RPMI7951 (cell line): ENCODE measurements around the gene FXYD5. TPM values are rescaled to one million over a fixed set of nuclear protein-coding genes. Genes with fewer than 3 reads are reported as not detected.

Experiments
- DNase-seq: peaks from one replicate; pipeline ENCODE4 v3.0.0-alpha.2; 2012; ENCODE audit warnings: low read depth
- total RNA-seq: library from RNA; depleted of rRNA; stranded (reverse); fragments of >200 nt; shearing (Covaris generic); gene quantifications from 2 replicates; pipeline ENCODE4 v1.2.3, GENCODE V29; 2014; rRNA removed

The FXYD5 gene, protein sequence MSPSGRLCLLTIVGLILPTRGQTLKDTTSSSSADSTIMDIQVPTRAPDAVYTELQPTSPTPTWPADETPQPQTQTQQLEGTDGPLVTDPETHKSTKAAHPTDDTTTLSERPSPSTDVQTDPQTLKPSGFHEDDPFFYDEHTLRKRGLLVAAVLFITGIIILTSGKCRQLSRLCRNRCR
- 258 and 338 TPM in 2 replicates for total RNA-seq

DNA sequence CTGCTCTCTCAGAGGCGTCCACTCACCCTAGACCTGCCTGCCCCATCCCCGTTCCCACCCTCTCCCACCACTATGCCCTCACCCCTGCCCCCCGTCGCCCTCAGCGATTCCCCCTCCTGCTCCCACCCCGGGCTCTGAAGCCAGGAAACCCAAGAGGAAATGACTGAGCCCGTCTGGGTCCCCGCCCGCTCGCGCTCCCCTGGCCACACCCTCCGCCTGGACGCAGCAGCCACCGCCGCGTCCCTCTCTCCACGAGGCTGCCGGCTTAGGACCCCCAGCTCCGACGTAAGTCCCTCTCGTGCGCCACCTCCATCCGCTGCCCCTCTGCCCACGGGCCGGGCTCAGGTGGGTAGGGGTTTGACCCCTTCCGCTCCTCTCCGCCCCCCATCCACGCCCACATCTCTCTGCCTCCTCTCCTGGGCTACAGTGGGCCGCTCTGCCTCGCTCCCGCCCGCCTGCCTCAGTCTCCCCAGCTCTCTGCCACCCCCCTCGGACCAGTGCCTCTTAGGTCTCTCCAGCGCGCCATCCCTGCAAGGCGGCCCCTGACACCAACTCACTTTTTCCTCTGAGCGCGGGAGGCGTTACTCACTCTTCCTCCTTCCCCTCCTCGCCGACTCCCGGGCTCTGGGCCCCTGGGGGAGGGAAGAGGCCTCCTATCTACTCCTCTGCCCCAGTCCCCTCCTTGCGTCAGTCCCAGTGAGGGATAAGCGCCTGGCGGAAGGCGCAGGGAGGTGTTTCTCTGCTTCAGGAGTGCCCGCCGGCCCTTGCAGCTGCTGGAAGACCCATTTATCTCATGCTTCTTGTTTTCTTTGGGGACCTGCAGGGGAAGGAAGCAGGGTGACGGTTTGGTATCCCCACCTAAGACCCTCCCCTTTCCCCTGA is at the start of gene FXYD5:
Gene FXYD5 (plus strand): TSS at position 211 of the 882 bp plus-strand sequence. CDS start 816 bp downstream, outside the sequence.
- DNase-seq = peak; percentile 86

DNA sequence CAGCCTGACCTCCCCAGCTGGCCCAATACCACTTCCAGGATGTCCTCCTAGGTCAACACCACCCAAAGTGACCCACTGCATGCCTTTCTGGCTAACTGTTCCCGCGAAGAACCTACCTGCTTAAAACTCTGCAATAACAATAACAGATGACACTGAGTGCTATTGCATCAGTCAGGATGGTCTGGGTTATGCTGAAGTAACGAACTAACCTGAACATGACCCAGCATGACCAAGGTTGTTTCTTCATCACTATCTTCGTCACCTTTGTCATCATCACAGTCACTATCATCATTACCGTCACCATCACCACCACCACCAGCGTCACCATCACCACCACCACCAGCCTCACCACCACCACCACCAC is 49.5 kb upstream of the FXYD5 start:
- no peak for DNase-seq

DNA sequence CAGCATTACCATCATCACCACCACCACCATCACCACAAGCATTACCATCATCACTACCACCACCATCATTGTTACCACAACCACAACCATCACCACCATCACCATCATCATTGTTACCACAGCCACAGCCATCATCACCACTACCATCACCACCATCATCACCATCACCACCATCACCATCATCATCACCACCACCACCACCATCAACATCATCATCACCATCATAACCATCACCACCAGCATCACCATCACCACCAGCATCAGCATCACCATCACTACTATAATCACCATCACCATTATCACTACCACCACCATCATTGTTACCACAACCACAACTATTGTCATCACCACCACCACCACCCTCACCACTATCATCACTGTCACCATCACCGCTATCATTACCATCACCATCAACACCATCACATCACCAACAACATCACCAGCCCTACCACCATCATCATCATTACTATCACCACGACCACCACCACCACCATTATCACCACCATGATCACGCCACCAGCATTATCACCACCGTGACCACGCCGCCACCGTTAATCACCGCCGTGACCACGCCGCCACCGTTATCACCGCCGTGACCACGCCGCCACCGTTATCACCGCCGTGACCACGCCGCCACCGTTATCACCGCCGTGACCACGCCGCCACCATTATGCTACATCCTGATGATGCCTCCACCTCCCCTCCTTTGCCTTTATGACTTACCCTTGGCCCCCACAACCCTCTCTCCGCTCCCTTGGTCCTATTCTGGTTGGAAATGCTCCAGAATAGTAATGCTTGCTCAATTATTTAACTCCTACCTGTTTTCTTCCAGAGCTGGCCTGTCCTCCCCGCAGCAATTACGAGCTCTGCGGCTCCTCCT is 48.9 kb upstream of the FXYD5 start:
- no peak for DNase-seq

DNA sequence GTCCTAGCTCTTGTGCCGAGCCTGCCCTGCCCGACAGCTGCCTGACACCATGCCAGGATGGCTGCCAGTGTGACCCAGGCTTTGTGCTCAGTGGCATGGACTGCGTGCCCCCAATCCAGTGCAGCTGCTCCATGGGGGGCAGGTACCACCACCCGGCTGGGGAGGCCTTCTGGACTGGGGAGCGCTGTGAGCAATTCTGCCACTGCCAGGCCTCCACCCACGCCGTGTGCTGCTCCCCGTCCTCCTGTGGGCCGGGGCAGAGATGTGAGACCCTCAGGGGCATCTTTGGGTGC is 48.3 kb upstream of the FXYD5 start:
- no peak for DNase-seq

DNA sequence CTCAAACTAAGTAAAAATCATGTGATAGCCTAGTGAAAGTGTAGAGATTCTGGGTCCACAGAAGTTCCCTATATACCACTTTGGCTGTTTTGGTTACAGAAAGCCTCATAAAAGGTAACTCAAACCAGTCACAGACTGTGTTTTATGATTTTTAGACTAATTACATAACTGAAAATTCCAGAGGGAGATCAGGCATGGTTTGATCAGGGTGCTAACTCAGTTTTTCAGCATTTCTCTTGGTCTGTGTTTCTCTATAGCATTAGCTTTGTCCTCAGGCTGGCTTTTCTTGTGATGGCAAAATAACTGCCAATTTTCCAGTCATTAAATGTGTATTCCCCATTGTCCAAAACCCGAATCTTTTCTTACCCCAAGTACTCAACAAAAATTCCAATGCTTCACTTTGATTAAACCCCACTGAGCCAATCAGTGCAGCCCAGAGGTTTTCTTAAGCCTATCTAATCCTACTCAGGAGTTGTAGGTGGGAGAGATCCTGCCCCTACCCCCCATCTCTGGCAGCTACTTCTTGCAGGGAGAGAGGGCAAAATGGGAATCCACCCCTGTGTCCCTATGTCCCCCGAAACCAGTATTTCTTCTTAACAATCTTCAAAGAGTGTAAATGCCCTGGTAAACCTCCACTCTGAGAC is 47.5 kb upstream of the FXYD5 start:
- no peak for DNase-seq

DNA sequence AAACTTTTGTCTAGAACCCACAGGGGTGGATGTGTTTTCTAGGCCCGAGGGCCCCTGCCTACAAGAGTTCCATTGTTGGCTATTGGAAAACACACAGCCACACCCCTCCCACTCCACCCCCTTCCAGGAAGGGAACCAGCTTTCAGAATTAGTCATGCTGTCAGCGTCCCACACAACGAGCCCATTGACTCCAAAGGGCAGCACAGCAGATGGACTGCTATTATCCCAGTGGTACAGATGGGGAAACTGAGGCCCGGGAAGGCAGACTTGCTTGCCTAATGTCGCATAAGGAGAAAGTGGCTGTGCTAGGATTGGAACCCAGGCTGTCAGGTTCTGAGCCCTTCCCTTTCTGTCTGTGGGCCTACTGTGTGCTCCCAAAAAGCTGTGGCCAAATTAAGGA is 47.0 kb upstream of the FXYD5 start:
- peak; percentile 76 for DNase-seq

DNA sequence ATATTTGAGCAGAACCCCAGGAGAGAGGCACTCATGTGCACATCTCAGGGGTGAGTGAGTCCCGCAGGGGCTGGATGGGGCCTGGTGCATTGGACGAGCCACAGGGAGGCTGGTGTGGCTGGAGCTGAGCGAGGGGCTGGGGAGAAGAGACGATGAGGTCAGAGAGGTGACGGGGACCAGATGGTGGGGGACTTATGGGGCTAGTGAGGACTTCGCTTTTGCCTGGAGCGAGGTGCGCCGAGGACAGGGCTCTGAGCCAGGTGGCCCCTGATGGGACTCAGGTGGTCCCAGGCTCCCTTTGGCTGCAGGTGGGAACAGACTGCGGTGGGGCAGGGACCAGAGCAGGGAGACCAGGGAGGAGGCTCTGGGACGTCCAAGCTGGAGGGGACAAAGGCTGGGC is 45.8 kb upstream of the FXYD5 start:
- no peak for DNase-seq

DNA sequence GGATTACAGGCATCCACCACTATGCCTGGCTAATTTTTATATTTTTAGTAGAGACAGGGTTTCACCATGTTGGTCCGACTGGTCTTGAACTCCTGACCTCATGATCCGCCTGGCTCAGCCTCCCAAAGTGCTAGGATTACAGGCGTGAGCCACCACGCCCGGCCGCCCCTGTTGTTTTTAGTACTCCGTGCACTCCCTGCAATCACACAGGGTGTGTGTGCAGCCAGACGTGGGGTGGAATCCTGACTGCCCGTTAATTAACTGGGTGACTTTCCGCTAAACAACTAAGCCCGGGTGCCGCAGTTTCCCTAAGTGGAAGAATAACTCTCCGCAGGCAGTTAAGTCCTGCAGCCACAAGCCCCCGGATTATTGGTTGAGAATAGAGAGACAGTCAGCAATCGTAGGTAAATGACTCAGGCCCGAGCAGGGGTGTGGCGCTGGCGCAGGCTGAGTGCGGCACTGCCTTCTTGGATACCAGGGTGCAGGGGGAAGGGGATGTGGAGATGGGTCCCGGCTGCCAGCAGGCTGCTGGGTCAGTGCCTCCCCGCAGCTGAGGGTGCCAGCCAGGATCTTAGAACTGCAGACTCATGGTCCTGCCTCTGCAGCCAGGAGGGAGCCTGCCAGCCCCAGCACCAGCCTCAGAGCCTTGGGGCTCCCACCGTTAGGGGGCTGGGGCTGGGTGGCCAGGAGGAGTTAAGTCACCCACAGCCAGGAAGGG is 45.0 kb upstream of the FXYD5 start:
- DNase-seq = no peak

DNA sequence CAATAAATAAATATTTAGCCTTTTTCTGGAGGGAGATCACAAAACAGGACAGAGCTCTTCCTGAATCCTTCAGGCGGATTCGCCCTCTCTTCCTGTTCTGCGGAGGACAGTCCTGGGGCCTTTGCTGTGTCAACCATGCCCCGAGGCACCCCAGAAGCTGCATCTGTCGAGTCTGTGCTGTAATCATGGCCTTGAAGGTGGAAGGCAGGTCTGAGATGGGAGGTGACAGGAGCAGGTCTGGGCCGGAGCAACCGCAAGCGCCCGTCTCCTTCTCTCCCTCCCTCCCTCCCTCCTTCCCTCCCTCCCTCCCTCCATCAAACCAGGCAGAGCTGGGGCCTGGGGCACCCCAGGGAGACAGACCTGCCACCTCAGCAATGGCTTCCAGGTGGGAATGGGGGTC is 43.6 kb upstream of the FXYD5 start:
- no peak for DNase-seq

DNA sequence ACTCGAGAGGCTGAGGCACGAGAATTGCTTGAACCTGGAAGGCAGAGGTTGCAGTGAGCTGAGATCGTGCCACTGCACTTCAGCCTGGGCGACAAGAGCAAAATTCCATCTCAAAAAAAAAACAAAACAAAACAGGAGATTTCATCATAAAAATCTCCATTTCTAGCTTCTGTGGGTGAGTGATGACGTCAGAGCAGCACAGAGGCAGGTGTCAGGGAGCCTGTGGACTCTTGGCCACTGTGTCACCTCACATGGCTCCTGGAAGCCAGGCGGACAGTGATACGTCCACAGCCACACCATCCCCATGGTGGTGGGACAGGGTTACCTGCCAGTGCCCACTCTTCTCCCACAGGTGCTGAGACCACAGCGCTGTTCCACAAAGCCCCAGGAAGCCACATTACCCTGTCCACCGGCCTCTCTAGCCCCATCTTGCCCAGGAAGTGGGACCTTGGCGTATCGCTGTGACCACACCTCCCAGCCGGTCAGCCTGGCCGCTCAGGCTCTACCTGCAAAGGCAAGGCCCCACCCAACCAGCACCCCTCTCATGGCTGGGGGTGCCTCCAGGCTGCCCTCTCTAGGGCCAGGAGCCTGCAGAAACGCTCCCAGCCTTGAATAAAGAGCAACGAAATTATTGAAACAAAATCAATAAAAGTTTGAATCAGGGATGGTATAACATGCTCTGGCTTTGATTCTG is 41.4 kb upstream of the FXYD5 start:
- no peak for DNase-seq

DNA sequence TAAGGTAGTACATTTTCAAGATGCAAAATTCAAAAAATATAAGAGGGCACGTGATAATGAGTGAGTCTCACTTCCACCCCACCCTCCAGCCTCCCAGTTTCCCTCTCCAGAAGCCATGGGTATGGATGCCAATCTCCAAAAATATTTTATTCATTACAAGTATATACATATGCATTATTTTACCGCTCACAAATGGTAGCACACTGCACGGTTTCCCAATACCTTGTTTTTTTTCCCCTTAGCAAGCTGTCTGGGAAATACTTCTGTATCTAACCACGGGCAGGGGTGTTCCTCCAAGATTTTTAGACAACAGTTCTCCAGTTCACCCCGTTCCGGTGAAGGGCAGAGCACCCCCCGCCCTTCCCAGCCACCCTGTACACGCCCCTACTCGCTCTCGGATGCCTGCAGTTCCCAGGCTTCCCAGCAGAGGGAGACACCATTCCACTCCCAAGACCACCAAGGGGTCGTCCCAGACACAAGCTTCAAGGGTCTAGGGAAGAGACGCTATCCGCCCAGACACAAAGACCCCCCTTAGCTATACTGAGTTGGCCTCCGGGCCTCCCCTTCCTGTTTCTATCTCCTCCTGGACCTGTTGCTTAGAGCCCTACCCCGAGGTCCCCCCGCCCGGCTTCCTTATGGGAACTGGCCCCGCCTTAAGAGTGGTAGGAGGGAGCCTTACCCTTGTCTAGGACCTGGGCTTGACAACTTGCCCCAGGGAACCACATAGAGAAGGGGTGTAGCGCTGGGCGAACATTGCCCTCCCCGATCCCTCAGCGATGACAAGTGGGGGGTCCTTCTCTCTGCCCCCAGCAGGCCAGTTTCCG is 40.0 kb upstream of the FXYD5 start:
- DNase-seq = peak; percentile 59

DNA sequence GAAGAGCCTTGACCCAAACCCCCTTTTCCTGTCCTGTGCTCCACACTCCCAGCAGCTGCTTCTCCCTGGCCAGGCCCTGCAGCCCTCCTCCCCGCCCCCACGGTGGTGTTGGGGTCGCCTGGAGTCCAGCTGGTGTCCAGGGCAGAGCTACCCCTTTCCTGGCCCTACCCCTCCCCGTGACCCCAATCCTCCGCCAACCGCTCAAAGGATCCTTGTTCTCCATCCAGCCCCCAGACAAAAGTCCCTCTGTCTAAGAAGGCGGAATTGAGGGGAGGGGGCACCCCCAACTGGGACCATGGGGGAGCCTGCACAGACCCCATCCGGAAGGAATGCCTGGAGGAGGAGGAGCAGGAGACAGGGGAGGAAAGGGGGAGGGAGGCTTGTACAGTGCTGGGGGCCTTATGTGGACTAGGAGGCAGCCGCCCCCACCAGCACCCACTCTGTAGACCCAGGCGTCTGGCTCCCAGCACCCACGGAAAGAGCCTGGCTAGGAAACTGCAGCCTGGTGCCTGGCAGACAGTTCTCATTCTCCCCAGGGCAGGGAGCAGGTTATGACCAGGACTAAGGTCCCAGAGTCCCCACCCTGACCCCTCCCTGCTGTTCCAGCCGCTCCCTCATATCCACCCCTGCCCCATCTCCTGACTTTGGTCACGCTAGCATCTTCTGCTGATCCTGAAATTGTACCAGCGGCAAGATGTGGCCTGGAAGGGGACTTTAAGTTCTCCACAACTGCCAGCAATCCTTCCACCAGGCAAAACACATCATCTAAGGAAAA is 39.2 kb upstream of the FXYD5 start, which contains the start of gene FXYD3:
Gene FXYD3 (plus strand): TSS at position 647 of the 775 bp plus-strand sequence. CDS start 3,554 bp downstream, outside the sequence.
- DNase-seq = peak; percentile 35

DNA sequence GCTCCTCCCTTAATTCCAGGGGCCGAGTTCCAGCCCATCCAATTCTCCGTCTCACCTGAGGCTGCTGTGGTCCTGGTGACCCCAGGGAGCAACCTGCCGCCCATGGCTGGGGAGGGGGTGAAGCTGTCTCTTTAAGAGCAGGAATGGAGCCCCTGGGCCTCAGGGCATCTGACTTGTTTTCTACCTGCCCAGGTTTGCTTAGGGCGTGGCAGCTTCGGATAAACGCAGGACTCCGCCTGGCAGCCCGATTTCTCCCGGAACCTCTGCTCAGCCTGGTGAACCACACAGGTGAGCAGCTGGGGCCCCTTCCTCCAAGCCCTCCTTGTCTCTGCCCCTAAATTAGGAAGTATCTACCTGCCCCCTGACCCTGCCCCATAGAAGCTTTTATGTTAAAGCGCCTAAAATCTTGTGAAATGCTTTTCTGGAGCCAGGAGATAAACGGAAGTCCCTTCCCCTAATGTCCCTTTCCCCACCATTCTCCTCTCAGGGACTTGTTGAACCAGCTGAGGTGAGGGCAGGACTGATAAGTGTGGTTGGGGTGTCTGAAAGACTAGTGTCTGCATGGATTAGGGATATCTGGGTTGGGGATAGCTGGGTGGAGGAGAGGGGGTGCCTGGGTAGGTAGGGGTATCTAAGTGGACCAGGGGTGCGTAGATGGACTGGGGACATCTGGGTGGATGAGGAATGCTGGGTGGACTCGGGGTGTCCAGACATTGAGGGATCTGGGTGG is 38.3 kb upstream of the FXYD5 start:
- DNase-seq = no peak

DNA sequence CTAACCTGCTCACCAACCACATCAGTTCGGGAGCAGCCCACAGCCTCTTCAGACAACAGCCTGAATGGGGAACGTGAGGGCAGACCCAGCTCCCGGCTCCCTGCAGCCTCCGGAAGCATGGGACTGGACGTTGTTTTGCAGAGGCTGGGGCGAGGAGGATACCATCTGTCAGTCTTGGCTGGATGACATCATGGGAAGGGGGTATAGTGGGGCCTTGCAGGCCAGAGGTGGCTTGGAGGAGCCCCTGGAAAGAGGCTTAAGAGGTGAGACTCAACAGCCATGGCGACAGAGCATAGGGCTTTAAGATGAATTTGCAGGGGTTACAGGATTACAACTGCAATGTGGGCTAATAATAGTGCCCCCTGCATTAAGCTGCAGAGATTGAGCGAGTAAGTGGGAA is 37.4 kb upstream of the FXYD5 start:
- DNase-seq = no peak

DNA sequence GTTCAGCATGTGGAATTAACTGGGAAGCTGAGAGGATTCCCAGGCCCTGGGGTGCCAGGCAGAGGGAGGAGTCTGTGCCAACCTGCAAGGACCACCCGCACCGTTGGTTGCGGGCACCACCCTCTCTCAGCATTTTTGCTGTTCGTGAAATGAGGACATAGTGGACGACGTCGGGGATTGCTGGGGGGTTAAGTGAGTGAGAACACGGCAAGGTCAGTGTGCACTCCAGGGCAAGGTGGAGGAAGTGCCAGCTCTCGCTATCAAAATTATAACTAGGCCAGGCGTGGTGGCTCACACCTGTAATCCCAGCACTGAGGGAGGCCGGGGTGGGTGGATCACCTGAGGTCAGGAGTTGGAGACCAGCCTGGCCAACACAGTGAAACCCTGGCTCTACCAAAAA is 36.7 kb upstream of the FXYD5 start:
- no peak for DNase-seq

DNA sequence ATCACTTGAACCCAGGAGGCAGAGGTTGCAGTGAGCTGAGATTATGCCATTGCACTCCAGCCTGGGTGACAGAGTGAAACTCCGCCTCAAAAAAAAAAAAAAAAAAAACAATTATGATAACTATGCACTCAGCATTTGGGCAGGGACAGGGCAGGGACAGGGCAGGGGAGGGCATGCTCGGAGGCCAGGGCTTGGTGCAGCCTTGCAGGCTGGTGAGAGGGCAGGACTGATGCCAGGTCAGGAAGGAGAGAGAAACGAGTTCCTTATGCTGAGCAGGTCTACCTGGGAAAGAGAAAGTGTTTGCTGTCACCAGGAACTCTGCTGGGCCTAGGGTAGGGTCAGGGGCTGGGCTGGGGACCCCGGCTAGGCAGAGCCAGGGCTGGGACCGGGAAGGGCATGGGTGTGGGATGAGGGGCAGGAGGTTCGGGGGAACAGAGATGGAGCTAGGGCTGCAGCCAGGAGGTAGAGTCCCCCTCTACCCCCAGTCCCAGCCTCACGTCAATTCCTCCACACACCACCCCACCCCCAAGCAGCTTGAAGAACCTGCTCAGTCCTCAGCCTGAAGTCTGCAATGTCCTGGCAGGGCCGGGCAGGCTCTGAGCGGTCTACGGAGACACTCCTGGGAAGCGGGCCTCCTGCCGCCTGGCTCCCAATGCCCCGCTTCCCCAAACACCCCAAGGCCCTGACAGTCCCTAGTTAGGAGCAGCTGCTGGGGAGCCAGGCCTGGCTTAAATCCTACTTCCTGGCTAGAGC is 36.1 kb upstream of the FXYD5 start:
- no peak for DNase-seq

DNA sequence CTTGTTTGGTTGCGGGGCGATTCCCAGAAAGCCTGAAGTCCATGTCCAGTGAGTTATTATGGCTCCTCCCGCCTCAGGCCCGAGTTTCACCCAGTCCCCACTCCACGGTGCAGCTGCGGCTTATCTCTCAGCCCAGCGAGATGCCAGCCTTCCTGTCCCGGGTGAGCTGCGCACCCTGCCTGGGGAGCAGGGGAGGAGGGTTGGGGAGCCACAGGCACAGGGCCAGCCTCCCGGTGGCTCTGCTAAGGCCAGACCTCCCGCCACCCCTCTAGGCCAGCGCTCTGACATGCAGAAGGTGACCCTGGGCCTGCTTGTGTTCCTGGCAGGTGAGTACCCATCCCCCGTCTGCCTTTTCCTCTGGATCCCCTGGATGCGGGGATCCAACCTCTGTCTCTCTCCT is 35.4 kb upstream of the FXYD5 start:
- DNase-seq = no peak
